ENCODE data around the gene LRRC4C. TPM values are rescaled to one million over a fixed set of nuclear protein-coding genes. Genes with fewer than 3 reads are reported as not detected.

Gene LRRC4C
- total and polyA plus RNA-seq, 2 donors (not counting 3 experiments of a cell fraction or from before 2014, with no cell fraction given) = not detected

GRCh38 chr11:40602866-40603552 lies 856.4 kb downstream of the LRRC4C start:
- no peak overlapping the region for H3K4me3 ChIP-seq (replicated peaks in 1 of 3; ENCODE audit: insufficient read depth in 1 of 3, low read depth in 1 of 3, low read length in 3 of 3)
- BruUV-seq (replicated peaks) = no TSS peak
- POLR2A ChIA-PET = no interaction called here
- CTCF ChIA-PET = no interaction called here
- no peak overlapping the region for H3K4me2 ChIP-seq (ENCODE audit: insufficient read depth, low read length)
- no peak for TF ChIP-seq MYC (IDR thresholded peaks at IDR 0.05; ENCODE audit: low read depth, low read length)
- dilution Hi-C loops (cut with MboI; ENCODE audit: extremely low pct_ligation_motif_present, low sequenced_read_pairs) (no loop called here), intact Hi-C loops (cut with micrococcal nuclease) (no loop called here)
- no peak overlapping the region for H2AFZ ChIP-seq (ENCODE audit: low read depth, low read length)
- H3K79me2 ChIP-seq (ENCODE audit: control insufficient read depth, insufficient read depth, low read length) = no peaks in the 10 kb centered on the region
- no peaks in the 10 kb centered on the region for H3K9me1 ChIP-seq (replicated peaks; ENCODE audit: control insufficient read depth, extremely low read depth, insufficient read depth, low read length)
- H3K27ac ChIP-seq (ENCODE audit: insufficient read depth, low read depth, low read length) = no peak overlapping the region
- H3K9me3 ChIP-seq (replicated peaks; ENCODE audit: control insufficient read depth, insufficient read depth, low read length) = peaks cover 2% of the 10 kb centered on the region
- DNase-seq (ENCODE audit: low read depth, low spot score) (no peak), FAIRE-seq (no peak)
- H4K20me1 ChIP-seq (replicated peaks; ENCODE audit: control insufficient read depth, extremely low read depth, insufficient read depth, low read length) = no peaks in the 10 kb centered on the region
- H3K4me1 ChIP-seq (ENCODE audit: control insufficient read depth, extremely low read depth, insufficient read depth, low read length) = no peaks in the 10 kb centered on the region
- no peaks in the 10 kb centered on the region for H3K27me3 ChIP-seq (ENCODE audit: control insufficient read depth in 2 of 2, insufficient read depth in 2 of 2, low read length in 2 of 2)
- no peak overlapping the region for H3K9ac ChIP-seq (replicated peaks; ENCODE audit: extremely low read depth, insufficient read depth, low read length)
- H3K36me3 ChIP-seq (ENCODE audit: control insufficient read depth in 2 of 2, extremely low read depth in 1 of 2, insufficient read depth in 2 of 2, low read length in 2 of 2) = no peaks in the 10 kb centered on the region

- dilution Hi-C loops (cut with MboI; ENCODE audit: extremely low pct_ligation_motif_present, low sequenced_read_pairs) = no loop called here
- POLR2A ChIA-PET = no interaction called here
These were observed 861.8 kb downstream of the LRRC4C start for GRCh38 chr11:40597546-40598113.

More at GRCh38 chr11:40597546-40598113, 861.8 kb downstream of the LRRC4C start:
- H4K20me1 ChIP-seq (replicated peaks; ENCODE audit: control insufficient read depth, extremely low read depth, insufficient read depth, low read length) = no peaks in the 10 kb centered on the region
- H3K4me3 ChIP-seq (replicated peaks in 1 of 3; ENCODE audit: insufficient read depth in 1 of 3, low read depth in 1 of 3, low read length in 3 of 3) = no peak overlapping the region
- H3K27ac ChIP-seq (ENCODE audit: insufficient read depth, low read depth, low read length) = no peak overlapping the region
- DNase-seq (ENCODE audit: low read depth, low spot score) = no peak
- H3K9me3 ChIP-seq (replicated peaks; ENCODE audit: control insufficient read depth, insufficient read depth, low read length) = peaks cover 6% of the 10 kb centered on the region
- H3K4me2 ChIP-seq (ENCODE audit: insufficient read depth, low read length) = no peak overlapping the region
- intact Hi-C loops (cut with micrococcal nuclease) = no loop called here
- H3K9me1 ChIP-seq (replicated peaks; ENCODE audit: control insufficient read depth, extremely low read depth, insufficient read depth, low read length) = no peaks in the 10 kb centered on the region
- BruUV-seq (replicated peaks) = no TSS peak
- no peaks in the 10 kb centered on the region for H3K79me2 ChIP-seq (ENCODE audit: control insufficient read depth, insufficient read depth, low read length)
- H3K36me3 ChIP-seq (ENCODE audit: control insufficient read depth in 2 of 2, extremely low read depth in 1 of 2, insufficient read depth in 2 of 2, low read length in 2 of 2) = no peaks in the 10 kb centered on the region
- no peak for FAIRE-seq
- TF ChIP-seq CTCF (IDR thresholded peaks at IDR 0.05; ENCODE audit: extremely low read depth in 1 of 2, insufficient read depth in 1 of 2, low read depth in 1 of 2, low read length in 2 of 2) (no peak), MYC (IDR thresholded peaks at IDR 0.05; ENCODE audit: low read depth, low read length) (no peak), MAX (IDR thresholded peaks at IDR 0.05; ENCODE audit: insufficient read depth, insufficient read length) (no peak), EZH2 (IDR thresholded peaks at IDR 0.05; ENCODE audit: borderline replicate concordance, low read depth, low read length, severe bottlenecking) (no peak), POLR2AphosphoS5 (IDR thresholded peaks at IDR 0.05; ENCODE audit: insufficient read depth, low read depth, low read length) (no peak), JUN (IDR thresholded peaks at IDR 0.05; ENCODE audit: borderline replicate concordance, insufficient read depth, insufficient read length, low read depth) (no peak), GATA2 (IDR thresholded peaks at IDR 0.05; ENCODE audit: insufficient read depth, insufficient read length, low read depth, low read length) (no peak), FOS (IDR thresholded peaks at IDR 0.05; ENCODE audit: borderline replicate concordance, insufficient read depth, low read length) (no peak), POLR2A (IDR thresholded peaks at IDR 0.05; ENCODE audit: low read depth, low read length) (no peak)
- no peak overlapping the region for H3K9ac ChIP-seq (replicated peaks; ENCODE audit: extremely low read depth, insufficient read depth, low read length)
- H2AFZ ChIP-seq (ENCODE audit: low read depth, low read length) = no peak overlapping the region
- H3K27me3 ChIP-seq (ENCODE audit: control insufficient read depth in 2 of 2, insufficient read depth in 2 of 2, low read length in 2 of 2) = no peaks in the 10 kb centered on the region
- CTCF ChIA-PET = interaction anchor here (1.2 kb wide), 1 partner anchor 16 kb away, joined by 3 read pairs; no protein-coding TSS in a partner anchor
- no peaks in the 10 kb centered on the region for H3K4me1 ChIP-seq (ENCODE audit: control insufficient read depth, extremely low read depth, insufficient read depth, low read length)

Measured in endothelial cell of umbilical vein (primary cell).